ENCODE measurements around the gene TJP1. TPM values are rescaled to one million over a fixed set of nuclear protein-coding genes. Genes with fewer than 3 reads are reported as not detected.
A peak's percentile ranks its signal among the peaks of the same experiment; 100 is the strongest.

The TJP1 gene
- total and polyA plus RNA-seq, 2 of the 8 experiments (the other 6 are each of a cell fraction or from before 2014, with no cell fraction given) = 46.3 to 138 TPM

- Histone ChIP-seq H3K79me2 (ENCODE audit: control insufficient read depth in 1 of 2, insufficient read depth in 2 of 2, low read length in 2 of 2) (no peaks in the 10 kb centered on the region), H4K8ac (ENCODE audit: extremely low read depth, insufficient read depth, low read length) (no peak overlapping the region), H3K9ac (replicated peaks in 1 of 4; ENCODE audit: extremely low read depth in 1 of 4, low read depth in 3 of 4, low read length in 3 of 4) (no peak overlapping the region), H3K36me3 (ENCODE audit: control insufficient read depth in 2 of 4, insufficient read depth in 4 of 4, low read length in 3 of 4) (no peaks in the 10 kb centered on the region), H3K23ac (ENCODE audit: insufficient read length) (no peak overlapping the region), H2BK5ac (ENCODE audit: low read depth, low read length) (no peak overlapping the region), H4K91ac (replicated peaks; ENCODE audit: insufficient read length, low read length) (no peak overlapping the region), H3K4me3 (ENCODE audit: extremely low read depth in 1 of 4, insufficient read depth in 2 of 4, low read depth in 3 of 4, low read length in 4 of 4) (no peak overlapping the region), H3K14ac (ENCODE audit: insufficient read length) (no peak overlapping the region), H3K4me2 (ENCODE audit: insufficient read depth in 1 of 2, low read depth in 2 of 2, low read length in 2 of 2) (no peak overlapping the region), H3K27ac (ENCODE audit: low read depth, low read length) (no peak overlapping the region), H2BK12ac (ENCODE audit: low read depth, low read length) (no peak overlapping the region), H2AFZ (ENCODE audit: low read length) (no peak overlapping the region), H3K18ac (ENCODE audit: extremely low read depth, low read length) (no peak overlapping the region), H2BK20ac (ENCODE audit: low read length) (no peak overlapping the region), H3K79me1 (ENCODE audit: low read depth, low read length) (no peaks in the 10 kb centered on the region), H3K56ac (replicated peaks; ENCODE audit: insufficient read length, low read depth, low read length) (no peak overlapping the region), H2BK15ac (ENCODE audit: low read length) (no peak overlapping the region), H3K9me3 (ENCODE audit: insufficient read depth in 2 of 2, low read depth in 1 of 2, low read length in 1 of 2) (peaks cover 2 to 5% of the 10 kb centered on the region in 2 experiments; a peak in 1 of 4 replicates), H4K5ac (ENCODE audit: insufficient read length, low read depth, low read length) (no peak overlapping the region), H2AK5ac (ENCODE audit: low read depth, low read length) (no peak overlapping the region), H3K4me1 (replicated peaks in 1 of 4; ENCODE audit: control insufficient read depth in 3 of 4, insufficient read depth in 4 of 4, low read length in 3 of 4) (peaks cover 0 to 4% (median 1%) of the 10 kb centered on the region in 4 experiments; a peak in 2 of 7 replicates), H3K4ac (replicated peaks; ENCODE audit: insufficient read length, low read depth, low read length) (no peak overlapping the region), H3K27me3 (replicated peaks in 1 of 4; ENCODE audit: control insufficient read depth in 3 of 4, extremely low read depth in 1 of 4, insufficient read depth in 3 of 4, low read length in 3 of 4) (no peaks in the 10 kb centered on the region), H2BK120ac (replicated peaks; ENCODE audit: low read depth, low read length) (no peak overlapping the region), H3K23me2 (ENCODE audit: low read depth, low read length) (no peaks in the 10 kb centered on the region; the same call in 1 of the 2 replicates), H4K20me1 (replicated peaks in 1 of 2; ENCODE audit: control insufficient read depth in 1 of 2, insufficient read depth in 2 of 2, low read length in 2 of 2) (no peaks in the 10 kb centered on the region)
- ChIA-PET POLR2A (ENCODE audit: partially characterized antibody) (no interaction called here), CTCF (ENCODE audit: partially characterized antibody) (no interaction called here)
- DNase-seq (ENCODE audit: low read depth in 1 of 2, low spot score in 2 of 2) (no peak), FAIRE-seq (no peak)
- TF ChIP-seq JUND (IDR thresholded peaks at IDR 0.05; ENCODE audit: low read length) (peak; percentile 50; the same call in 1 of the 2 replicates), CHD2 (IDR thresholded peaks at IDR 0.05; ENCODE audit: low read length) (no peak)
- whole genome bisulfite sequencing, 2 experiments (ENCODE audit: extremely low coverage in 1 of 2, insufficient coverage in 1 of 2, insufficient read length in 1 of 2, insufficient replicate concordance in 2 of 2, low coverage in 1 of 2, low lambda C conversion rate in 2 of 2, missing lambda C conversion rate in 1 of 2) = 81% methylated on average over 1 of the region's 1 CpG; no CpG with 5 or more reads in 1 of the 2 experiments
Observed at GRCh38 chr15:29849218-29849617, 26.9 kb upstream of the TJP1 start.
